Liver (tissue), 9 donors: ENCODE results near the gene FGF3. TPM values are rescaled to one million over a fixed set of nuclear protein-coding genes. Genes with fewer than 3 reads are reported as not detected.

Source experiments
- DNase-seq: peaks from one replicate; pipeline ENCODE4 v3.0.0-alpha.2; 2017; ENCODE audit warnings: low spot score
- H3K27ac ChIP-seq, 2 donors: one replicate each; pipeline ENCODE4 v1.7.0; 2013; ENCODE audit warnings: inconsistent platforms in 2 of 2, low read length in 2 of 2, control low read depth in 1 of 2, low read depth in 1 of 2, mild to moderate bottlenecking in 1 of 2
- H3K27me3 ChIP-seq, 4 donors: one replicate each; pipeline versions ENCODE4 v1.6.1 to v1.7.0; 2013; ENCODE audit warnings: low read length in 3 of 4, inconsistent platforms in 1 of 4, mild to moderate bottlenecking in 1 of 4, moderate library complexity in 1 of 4; ENCODE audit not compliant: control insufficient read depth in 4 of 4, insufficient read depth in 4 of 4
- H3K36me3 ChIP-seq, 4 donors: one replicate each; pipeline versions ENCODE4 v1.6.1 to v1.7.0; 2013; ENCODE audit warnings: low read length in 3 of 4, mild to moderate bottlenecking in 3 of 4, low read depth in 1 of 4, moderate library complexity in 1 of 4; ENCODE audit not compliant: control insufficient read depth in 4 of 4, insufficient read depth in 3 of 4
- H3K4me1 ChIP-seq, 4 donors: one replicate each; pipeline versions ENCODE4 v1.6.1 to v1.7.0; 2013; ENCODE audit warnings: low read length in 3 of 4, mild to moderate bottlenecking in 3 of 4, moderate library complexity in 1 of 4; ENCODE audit not compliant: control insufficient read depth in 4 of 4, insufficient read depth in 4 of 4
- H3K4me3 ChIP-seq, 3 donors: one replicate each; pipeline versions ENCODE4 v1.6.1 to v1.7.0; 2013; ENCODE audit warnings: low read length in 3 of 3, control low read depth in 1 of 3, low read depth in 1 of 3, mild to moderate bottlenecking in 1 of 3
- H3K9ac ChIP-seq, 2 donors: one replicate each; pipeline ENCODE4 v1.7.0; 2013; ENCODE audit warnings: low read length in 2 of 2, mild to moderate bottlenecking in 2 of 2, moderate library complexity in 2 of 2, control low read depth in 1 of 2, low read depth in 1 of 2
- H3K9me3 ChIP-seq, 4 donors: one replicate each; pipeline versions ENCODE4 v1.6.1 to v1.7.0; 2013; ENCODE audit warnings: low read length in 3 of 4; ENCODE audit not compliant: control insufficient read depth in 4 of 4
- EGR1 ChIP-seq, 2 donors: IDR thresholded peaks; 2 replicates each; pipeline ENCODE4 v1.6.1; 2016 to 2018; ENCODE audit warnings: antibody characterized with exemption in 2 of 2, low read depth in 2 of 2
- FOXA2 ChIP-seq: IDR thresholded peaks from 2 replicates; pipeline ENCODE4 v1.6.1; 2016; ENCODE audit warnings: antibody characterized with exemption
- GABPA ChIP-seq, 2 donors: IDR thresholded peaks in 1 of 2; conservative IDR thresholded peaks in 1 of 2; 2 replicates each; pipeline ENCODE4 v1.6.1; 2016; ENCODE audit warnings: antibody characterized with exemption in 2 of 2, mild to moderate bottlenecking in 1 of 2, moderate library complexity in 1 of 2
- HNF4A ChIP-seq, 2 donors: conservative IDR thresholded peaks; 2 replicates each; pipeline ENCODE4 v1.6.1; 2016; ENCODE audit warnings: antibody characterized with exemption in 2 of 2, mild to moderate bottlenecking in 2 of 2
- HNF4G ChIP-seq: IDR thresholded peaks from 2 replicates; pipeline ENCODE4 v1.6.1; 2016; ENCODE audit warnings: antibody characterized with exemption
- JUND ChIP-seq, 2 donors: IDR thresholded peaks; 2 replicates each; pipeline ENCODE4 v1.6.1; 2016; ENCODE audit warnings: antibody characterized with exemption in 2 of 2
- NR2F2 ChIP-seq: IDR thresholded peaks from 2 replicates; pipeline ENCODE4 v1.6.1; 2016; ENCODE audit warnings: antibody characterized with exemption
- RAD21 ChIP-seq, 2 donors: IDR thresholded peaks; 2 replicates each; pipeline ENCODE4 v1.6.1; 2016; ENCODE audit warnings: antibody characterized with exemption in 2 of 2, mild to moderate bottlenecking in 2 of 2
- RXRA ChIP-seq, 2 donors: IDR thresholded peaks; 2 replicates each; pipeline ENCODE4 v1.6.1; 2017 to 2018; ENCODE audit warnings: antibody characterized with exemption in 2 of 2, mild to moderate bottlenecking in 1 of 2
- TAF1 ChIP-seq: conservative IDR thresholded peaks from 2 replicates; pipeline ENCODE4 v1.6.1; 2016; ENCODE audit warnings: antibody characterized with exemption, mild to moderate bottlenecking
- YY1 ChIP-seq: IDR thresholded peaks from 2 replicates; pipeline ENCODE4 v1.6.1; 2016; ENCODE audit warnings: antibody characterized with exemption, mild to moderate bottlenecking
- WGBS: extraction: QIAGEN DNeasy Blood & Tissue Kit; methylation state at CpG from one replicate; pipeline ENCODE4 v1.1.7; 2013; 5-methylcytosine and 5-hydroxymethylcytosine counted together
- polyA plus RNA-seq, 2 donors: library from polyadenylated mRNA; stranded (reverse) in 1 of 2; unstranded in 1 of 2; fragments of 200-250 nt in 1 of 2; fragments of >200 nt in 1 of 2; fragmentation: Nextera tagmentation in 1 of 2; extraction: Ambion mirVana in 1 of 2; gene quantifications; one replicate each; pipeline versions ENCODE4 v1.2.1 to v1.2.3, GENCODE V29; 2013 to 2015
- total RNA-seq, 2 donors: library from RNA; depleted of rRNA; stranded (reverse); fragments of >200 nt; gene quantifications; one replicate each; pipeline ENCODE4 v1.2.3, GENCODE V29; 2014
- TF ChIP-seq, protein P1 (sequence below): IDR thresholded peaks from 2 replicates; pipeline ENCODE4 v1.6.1; 2016; ENCODE audit warnings: antibody characterized with exemption, mild to moderate bottlenecking
- TF ChIP-seq, protein P2 (sequence below): IDR thresholded peaks from 2 replicates; pipeline ENCODE4 v1.6.1; 2016; ENCODE audit warnings: antibody characterized with exemption
- donor health status: healthy.
- donor health status: healthy.
- donor health status: healthy.
- donor health status: healthy.
- donor health status: healthy.

Gene FGF3
- total and polyA plus RNA-seq, 4 donors: not detected

DNA sequence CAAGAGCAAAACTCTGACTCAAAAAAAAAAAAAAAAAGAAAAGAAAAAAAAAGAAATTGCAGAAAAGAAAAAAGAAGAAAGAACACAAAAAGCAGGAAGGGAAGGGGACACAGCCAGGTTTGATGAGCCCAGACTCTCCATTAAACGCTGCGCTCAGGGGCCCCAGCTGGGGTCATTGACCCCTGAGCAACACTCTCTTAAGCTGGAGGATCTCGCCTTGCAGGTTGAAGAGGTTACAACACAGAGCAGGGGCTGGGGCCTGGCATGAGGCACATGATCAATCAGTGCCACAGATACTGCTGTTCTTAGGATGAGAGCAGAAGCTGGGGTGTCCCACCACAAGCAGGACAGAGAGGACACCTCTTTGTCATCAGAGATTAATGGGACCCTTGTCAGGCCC lies 7.8 kb downstream of the FGF3 start:
- Histone ChIP-seq H3K4me3 (no peak overlapping the region), H3K9me3 (no peaks in the 10 kb centered on the region), H3K27me3 (peaks cover 0 to 6% (median 2%) of the 10 kb centered on the region in 4 donors), H3K9ac (no peak overlapping the region), H3K36me3 (no peaks in the 10 kb centered on the region), H3K27ac (no peak overlapping the region), H3K4me1 (peaks cover 0 to 9% (median 4%) of the 10 kb centered on the region in 4 donors)
- no peak for DNase-seq
- WGBS: 52% methylated on average over 3 of the region's 3 CpGs
- TF ChIP-seq RXRA (IDR thresholded peaks at IDR 0.05) (no peak), NR2F2 (no peak), HNF4G (no peak), HNF4A (conservative IDR thresholded peaks at IDR 0.05) (no peak), GABPA (IDR thresholded peaks at IDR 0.05 in 1 of 2, conservative IDR thresholded peaks at IDR 0.05 in 1 of 2) (no peak), TAF1 (no peak), EGR1 (IDR thresholded peaks at IDR 0.05; ENCODE audit: low read depth in 2 of 2) (no peak), YY1 (no peak), FOXA2 (no peak), JUND (IDR thresholded peaks at IDR 0.05) (no peak)
- TF ChIP-seq, protein P1, sequence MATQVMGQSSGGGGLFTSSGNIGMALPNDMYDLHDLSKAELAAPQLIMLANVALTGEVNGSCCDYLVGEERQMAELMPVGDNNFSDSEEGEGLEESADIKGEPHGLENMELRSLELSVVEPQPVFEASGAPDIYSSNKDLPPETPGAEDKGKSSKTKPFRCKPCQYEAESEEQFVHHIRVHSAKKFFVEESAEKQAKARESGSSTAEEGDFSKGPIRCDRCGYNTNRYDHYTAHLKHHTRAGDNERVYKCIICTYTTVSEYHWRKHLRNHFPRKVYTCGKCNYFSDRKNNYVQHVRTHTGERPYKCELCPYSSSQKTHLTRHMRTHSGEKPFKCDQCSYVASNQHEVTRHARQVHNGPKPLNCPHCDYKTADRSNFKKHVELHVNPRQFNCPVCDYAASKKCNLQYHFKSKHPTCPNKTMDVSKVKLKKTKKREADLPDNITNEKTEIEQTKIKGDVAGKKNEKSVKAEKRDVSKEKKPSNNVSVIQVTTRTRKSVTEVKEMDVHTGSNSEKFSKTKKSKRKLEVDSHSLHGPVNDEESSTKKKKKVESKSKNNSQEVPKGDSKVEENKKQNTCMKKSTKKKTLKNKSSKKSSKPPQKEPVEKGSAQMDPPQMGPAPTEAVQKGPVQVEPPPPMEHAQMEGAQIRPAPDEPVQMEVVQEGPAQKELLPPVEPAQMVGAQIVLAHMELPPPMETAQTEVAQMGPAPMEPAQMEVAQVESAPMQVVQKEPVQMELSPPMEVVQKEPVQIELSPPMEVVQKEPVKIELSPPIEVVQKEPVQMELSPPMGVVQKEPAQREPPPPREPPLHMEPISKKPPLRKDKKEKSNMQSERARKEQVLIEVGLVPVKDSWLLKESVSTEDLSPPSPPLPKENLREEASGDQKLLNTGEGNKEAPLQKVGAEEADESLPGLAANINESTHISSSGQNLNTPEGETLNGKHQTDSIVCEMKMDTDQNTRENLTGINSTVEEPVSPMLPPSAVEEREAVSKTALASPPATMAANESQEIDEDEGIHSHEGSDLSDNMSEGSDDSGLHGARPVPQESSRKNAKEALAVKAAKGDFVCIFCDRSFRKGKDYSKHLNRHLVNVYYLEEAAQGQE: no peak
- TF ChIP-seq, protein P2, sequence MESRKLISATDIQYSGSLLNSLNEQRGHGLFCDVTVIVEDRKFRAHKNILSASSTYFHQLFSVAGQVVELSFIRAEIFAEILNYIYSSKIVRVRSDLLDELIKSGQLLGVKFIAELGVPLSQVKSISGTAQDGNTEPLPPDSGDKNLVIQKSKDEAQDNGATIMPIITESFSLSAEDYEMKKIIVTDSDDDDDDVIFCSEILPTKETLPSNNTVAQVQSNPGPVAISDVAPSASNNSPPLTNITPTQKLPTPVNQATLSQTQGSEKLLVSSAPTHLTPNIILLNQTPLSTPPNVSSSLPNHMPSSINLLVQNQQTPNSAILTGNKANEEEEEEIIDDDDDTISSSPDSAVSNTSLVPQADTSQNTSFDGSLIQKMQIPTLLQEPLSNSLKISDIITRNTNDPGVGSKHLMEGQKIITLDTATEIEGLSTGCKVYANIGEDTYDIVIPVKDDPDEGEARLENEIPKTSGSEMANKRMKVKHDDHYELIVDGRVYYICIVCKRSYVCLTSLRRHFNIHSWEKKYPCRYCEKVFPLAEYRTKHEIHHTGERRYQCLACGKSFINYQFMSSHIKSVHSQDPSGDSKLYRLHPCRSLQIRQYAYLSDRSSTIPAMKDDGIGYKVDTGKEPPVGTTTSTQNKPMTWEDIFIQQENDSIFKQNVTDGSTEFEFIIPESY: no peak

DNA sequence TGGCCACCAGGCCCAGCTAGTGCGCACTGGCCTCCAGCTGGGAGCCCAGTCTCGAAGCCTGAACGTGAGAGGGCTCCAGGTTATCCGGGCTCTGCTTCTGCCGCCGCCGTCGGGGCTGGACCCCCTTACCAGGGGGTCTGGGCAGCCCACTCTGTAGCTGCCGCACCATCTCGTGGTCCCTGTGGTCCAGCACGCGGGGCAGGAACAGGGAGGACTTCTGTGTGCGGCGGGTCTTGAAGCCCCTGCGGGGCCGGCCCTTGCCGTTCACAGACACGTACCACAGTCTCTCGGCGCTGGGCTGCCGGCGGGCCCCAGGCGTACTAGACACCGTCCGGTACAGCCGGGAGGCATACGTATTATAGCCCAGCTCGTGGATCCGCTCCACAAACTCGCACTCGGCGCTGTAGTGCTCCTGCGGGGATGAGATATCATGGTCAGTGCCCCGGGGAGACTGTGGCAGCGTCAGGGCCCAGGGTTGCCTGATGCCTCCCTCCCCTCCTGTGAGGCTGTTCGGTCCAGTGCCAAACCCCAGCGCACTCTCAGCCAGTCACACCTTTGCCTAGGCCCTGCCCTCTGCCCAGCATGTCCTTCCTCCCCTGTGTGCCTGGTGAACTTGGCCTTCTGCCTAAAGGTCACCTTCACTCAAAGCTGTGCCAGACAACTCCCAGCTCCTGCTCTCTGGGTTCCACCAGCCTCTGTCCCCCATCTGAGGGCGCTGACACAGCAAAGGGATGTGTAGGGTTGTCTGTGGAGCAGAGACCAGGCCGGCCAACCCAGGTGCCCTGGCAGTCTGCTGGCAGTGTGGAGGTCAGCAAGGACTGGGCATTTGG lies 8.7 kb downstream of the FGF3 start:
- Histone ChIP-seq H3K9me3 (no peaks in the 10 kb centered on the region), H3K4me3 (no peak overlapping the region), H3K36me3 (no peaks in the 10 kb centered on the region), H3K27ac (no peak overlapping the region), H3K4me1 (peaks cover 0 to 9% (median 4%) of the 10 kb centered on the region in 4 donors), H3K27me3 (peaks cover 0 to 2% (median 0%) of the 10 kb centered on the region in 4 donors), H3K9ac (no peak overlapping the region)
- TF ChIP-seq GABPA (IDR thresholded peaks at IDR 0.05 in 1 of 2, conservative IDR thresholded peaks at IDR 0.05 in 1 of 2) (no peak), RXRA (IDR thresholded peaks at IDR 0.05) (peak; percentile 54 to 80), HNF4A (conservative IDR thresholded peaks at IDR 0.05) (peak in 1 of 2 donors; percentile 54), RAD21 (IDR thresholded peaks at IDR 0.05) (no peak)
- WGBS: 86% methylated on average over 39 of the region's 39 CpGs
- DNase-seq: no peak
